A549 (cell line): ENCODE results near the gene UXT.

Experiments
- CBX2 ChIP-seq: fragments of 200-600 bp; sonication (generic); IDR thresholded peaks from 2 replicates; pipeline ENCODE4 v1.6.1; 2016; ENCODE audit warnings: low read depth, mild to moderate bottlenecking, borderline replicate concordance
- CEBPB ChIP-seq, 2 experiments: fragments of >200 bp in 1 of 2; sonication (Bioruptor Twin) in 1 of 2; formaldehyde crosslinking in 1 of 2; IDR thresholded peaks; 2 replicates each; pipeline ENCODE4 v1.6.1; 2012 to 2016
- EP300 ChIP-seq, 2 experiments: fragments of >200 bp; sonication (Bioruptor Twin); formaldehyde crosslinking; IDR thresholded peaks; 2 replicates in 1 of 2; 3 replicates in 1 of 2; pipeline ENCODE4 v1.6.1; 2016 to 2017
- HDAC2 ChIP-seq: fragments of 200-600 bp; sonication (generic); IDR thresholded peaks from 2 replicates; pipeline ENCODE4 v1.6.1; 2016
- KDM1A ChIP-seq: fragments of 200-600 bp; sonication (generic); IDR thresholded peaks from 2 replicates; pipeline ENCODE4 v1.6.1; 2016; ENCODE audit warnings: low read depth, mild to moderate bottlenecking
- TF ChIP-seq, protein P1 (sequence below): fragments of >200 bp; sonication (Bioruptor Twin); formaldehyde crosslinking; IDR thresholded peaks from 3 replicates; pipeline ENCODE4 v1.5.1; 2016

DNA sequence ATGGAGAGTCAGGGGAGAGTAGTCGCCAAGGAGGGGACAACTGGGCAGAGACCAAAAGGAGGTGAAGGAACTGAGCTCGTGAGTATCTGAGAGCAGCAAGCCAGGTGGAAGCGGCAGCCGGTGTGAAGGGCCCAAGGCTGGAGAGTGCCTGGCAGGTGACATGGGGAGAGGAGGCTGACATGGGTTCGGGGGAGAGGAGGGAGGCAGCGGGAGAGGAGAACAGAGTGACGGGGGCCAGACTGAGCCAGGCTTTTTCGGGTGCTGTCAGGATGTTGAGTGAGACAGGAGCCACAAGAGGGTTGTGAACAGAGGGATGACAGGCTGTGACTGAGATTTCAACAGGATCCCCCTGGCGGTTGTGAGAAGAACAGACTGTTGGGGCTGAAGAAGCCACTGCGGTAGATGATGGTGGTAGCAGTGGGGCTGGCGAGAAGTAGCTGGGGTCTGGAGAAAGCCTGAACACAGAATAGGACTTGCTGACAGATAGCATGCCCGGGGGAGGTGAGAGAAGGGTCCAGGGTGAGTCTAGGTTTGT is 14.4 kb downstream of the UXT start:
- TF ChIP-seq, protein P1, sequence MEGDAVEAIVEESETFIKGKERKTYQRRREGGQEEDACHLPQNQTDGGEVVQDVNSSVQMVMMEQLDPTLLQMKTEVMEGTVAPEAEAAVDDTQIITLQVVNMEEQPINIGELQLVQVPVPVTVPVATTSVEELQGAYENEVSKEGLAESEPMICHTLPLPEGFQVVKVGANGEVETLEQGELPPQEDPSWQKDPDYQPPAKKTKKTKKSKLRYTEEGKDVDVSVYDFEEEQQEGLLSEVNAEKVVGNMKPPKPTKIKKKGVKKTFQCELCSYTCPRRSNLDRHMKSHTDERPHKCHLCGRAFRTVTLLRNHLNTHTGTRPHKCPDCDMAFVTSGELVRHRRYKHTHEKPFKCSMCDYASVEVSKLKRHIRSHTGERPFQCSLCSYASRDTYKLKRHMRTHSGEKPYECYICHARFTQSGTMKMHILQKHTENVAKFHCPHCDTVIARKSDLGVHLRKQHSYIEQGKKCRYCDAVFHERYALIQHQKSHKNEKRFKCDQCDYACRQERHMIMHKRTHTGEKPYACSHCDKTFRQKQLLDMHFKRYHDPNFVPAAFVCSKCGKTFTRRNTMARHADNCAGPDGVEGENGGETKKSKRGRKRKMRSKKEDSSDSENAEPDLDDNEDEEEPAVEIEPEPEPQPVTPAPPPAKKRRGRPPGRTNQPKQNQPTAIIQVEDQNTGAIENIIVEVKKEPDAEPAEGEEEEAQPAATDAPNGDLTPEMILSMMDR, result peak; percentile 29; the same call in 2 of the 3 replicates
- no peak for TF ChIP-seq HDAC2
- TF ChIP-seq CBX2, result no peak
- TF ChIP-seq KDM1A, result no peak
- no peak for TF ChIP-seq EP300 (IDR thresholded peaks at IDR 0.05)
- TF ChIP-seq CEBPB (IDR thresholded peaks at IDR 0.05), result no peak
